GM18867 (cell line): Measurements from ENCODE around the gene LRRC37A3.
A peak's percentile ranks its signal among the peaks of the same experiment; 100 is the strongest.
"Not testable (repeated sequence)": the region's sequence is repeated elsewhere in the genome, so short reads cannot be mapped to it uniquely, and the experiment has no call there.

ENCODE experiments used
- ATAC-seq: cut with Tn5 transposase; IDR thresholded peaks from one replicate; pipeline ENCODE4 v1.9.1; 2021; ENCODE audit warnings: mild to moderate bottlenecking, moderate library complexity; ENCODE audit not compliant: unreplicated experiment

LRRC37A3 gene

GRCh38 chr17:64837018-64837761 is 82.1 kb downstream of the LRRC37A3 start:
- peak; percentile 92 for ATAC-seq

GRCh38 chr17:64836623-64837017 is 82.7 kb downstream of the LRRC37A3 start:
- ATAC-seq = peak; percentile 30

GRCh38 chr17:64834060-64834459 is 85.2 kb downstream of the LRRC37A3 start:
- ATAC-seq = not testable (repeated sequence)

GRCh38 chr17:64830631-64831040 is 88.6 kb downstream of the LRRC37A3 start:
- ATAC-seq = not testable (repeated sequence)

- not testable (repeated sequence) for ATAC-seq
These were observed 89.3 kb downstream of the LRRC37A3 start for GRCh38 chr17:64829824-64830630.

GRCh38 chr17:64829068-64829467 is 90.2 kb downstream of the LRRC37A3 start:
- ATAC-seq = not testable (repeated sequence)

- not testable (repeated sequence) for ATAC-seq
These were observed 100.4 kb downstream of the LRRC37A3 start for GRCh38 chr17:64818904-64819303.

GRCh38 chr17:64815833-64816198 is 103.5 kb downstream of the LRRC37A3 start:
- not testable (repeated sequence) for ATAC-seq

- not testable (repeated sequence) for ATAC-seq
These were observed 104.1 kb downstream of the LRRC37A3 start for GRCh38 chr17:64814993-64815832.

GRCh38 chr17:64808178-64808977 is 110.9 kb downstream of the LRRC37A3 start:
- ATAC-seq = peak; percentile 82
